LoVo (cell line): Measurements from ENCODE around the gene DAZAP2.
"Not testable (repeated sequence)": the region's sequence is repeated elsewhere in the genome, so short reads cannot be mapped to it uniquely, and the experiment has no call there.

Source experiments
- DNase-seq: peaks from one replicate; pipeline ENCODE4 v3.0.0-alpha.2; 2016; ENCODE audit warnings: low spot score

Gene DAZAP2

DNA sequence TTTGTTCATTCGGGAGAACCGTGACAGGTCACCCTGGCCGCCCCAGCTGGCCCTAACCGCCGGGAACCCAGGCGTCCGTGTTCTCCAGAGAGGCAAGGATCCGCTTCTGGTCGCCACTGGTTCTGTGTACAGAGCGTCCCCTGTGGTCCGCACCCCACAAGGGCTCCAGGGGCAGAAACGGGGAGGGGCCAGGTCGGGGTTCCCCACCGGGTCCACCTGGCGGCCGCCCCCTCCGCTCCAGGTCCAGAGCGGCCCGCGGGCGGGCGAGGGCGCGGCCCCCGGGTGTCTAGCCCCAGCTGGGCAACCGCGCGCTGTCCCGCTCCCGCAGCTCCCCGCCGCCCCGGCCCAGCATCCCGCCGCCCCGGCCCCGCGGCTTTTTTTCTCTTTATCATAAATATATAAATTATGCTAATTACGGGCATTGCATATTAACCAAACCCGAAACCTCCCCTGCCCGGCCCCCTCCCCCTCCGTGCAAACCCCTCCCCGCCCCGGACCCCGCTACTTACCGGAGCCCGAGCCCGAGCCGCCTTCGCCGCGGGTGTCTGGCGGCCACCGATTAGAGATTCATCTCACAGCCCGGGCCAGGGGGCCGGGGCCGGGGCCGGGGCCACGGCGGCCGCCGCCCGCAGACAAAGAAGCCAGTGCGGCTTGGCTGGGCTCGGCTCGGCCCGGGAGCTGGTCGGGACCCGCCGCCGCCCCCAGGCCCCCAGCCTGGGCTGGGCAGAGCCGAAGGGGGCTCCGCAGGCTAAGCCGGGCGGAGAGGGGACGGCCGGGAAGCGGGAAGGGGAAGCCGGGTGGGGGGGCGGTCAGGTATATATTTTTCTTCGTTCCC is 21.3 kb upstream of the DAZAP2 start:
- DNase-seq: peak; percentile 34

DNA sequence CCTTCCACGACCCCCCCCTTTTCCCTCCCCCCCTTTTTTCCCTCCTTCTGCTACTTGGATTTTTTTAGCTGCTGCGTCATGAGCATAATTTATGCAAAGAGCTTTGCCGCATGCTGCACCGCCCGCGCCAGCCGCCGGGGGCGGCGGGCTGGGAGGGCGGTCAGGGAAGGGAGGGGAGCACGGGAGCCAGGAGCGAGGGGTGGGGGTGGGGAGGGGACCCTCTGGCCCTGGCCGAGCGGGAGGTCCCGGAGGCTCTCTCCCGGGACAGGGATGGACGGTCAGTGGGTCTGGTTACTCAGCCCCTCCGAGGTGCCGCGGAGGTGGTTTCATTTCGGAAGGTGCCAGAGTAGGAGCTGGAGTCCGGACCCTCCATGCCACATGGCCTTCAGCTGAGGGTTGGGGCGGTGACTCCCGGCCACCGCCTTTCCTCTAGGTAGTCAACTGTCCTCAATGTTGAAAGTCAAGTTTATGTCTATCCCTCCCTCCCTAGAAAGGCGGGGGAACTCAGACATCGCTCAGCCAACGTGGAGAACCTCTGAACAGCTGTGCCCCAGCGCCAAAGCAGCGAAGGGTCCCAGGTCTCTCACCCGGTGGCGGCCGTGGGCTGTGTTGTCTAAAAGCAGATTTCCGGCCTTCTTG is 20.5 kb upstream of the DAZAP2 start, which contains the start of gene POU6F1:
Gene POU6F1, minus strand, starts transcription at position 95 of the 639 bp plus-strand sequence. CDS start 11,226 bp downstream, outside the sequence.
- DNase-seq: peak; percentile 87

DNA sequence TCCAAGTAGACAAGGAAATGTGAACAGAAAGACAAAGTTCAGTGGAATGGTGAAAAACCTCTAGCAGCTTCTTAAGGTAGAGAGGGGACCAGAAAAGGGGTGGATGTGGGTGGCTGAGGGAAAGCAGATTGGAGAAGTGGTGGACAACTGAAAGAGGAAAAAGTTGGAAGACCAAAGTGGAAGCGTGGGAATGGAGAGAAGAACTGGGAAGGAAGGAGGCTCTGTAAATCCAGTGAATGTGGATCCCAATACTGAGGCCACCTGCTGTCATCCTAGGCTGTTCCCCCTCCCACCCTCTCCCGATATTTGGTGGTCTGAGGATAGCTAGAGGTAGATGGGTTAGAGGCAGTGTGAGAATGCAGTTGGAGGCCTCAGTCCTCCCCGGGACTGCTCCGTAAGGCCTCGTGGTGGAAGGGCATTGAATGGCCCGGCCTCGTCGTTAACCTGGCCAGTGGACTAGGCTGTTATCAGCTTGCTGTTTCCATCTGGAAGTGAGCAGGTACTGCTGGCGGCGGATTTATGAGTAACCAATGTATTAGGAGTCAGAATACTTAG is 19.9 kb upstream of the DAZAP2 start:
- peak; percentile 61 for DNase-seq

GRCh38 chr12:51219322-51219721 is 19.3 kb upstream of the DAZAP2 start:
- no peak for DNase-seq

- DNase-seq: not testable (repeated sequence)
Observed at GRCh38 chr12:51219857-51220256, 18.8 kb upstream of the DAZAP2 start.

DNA sequence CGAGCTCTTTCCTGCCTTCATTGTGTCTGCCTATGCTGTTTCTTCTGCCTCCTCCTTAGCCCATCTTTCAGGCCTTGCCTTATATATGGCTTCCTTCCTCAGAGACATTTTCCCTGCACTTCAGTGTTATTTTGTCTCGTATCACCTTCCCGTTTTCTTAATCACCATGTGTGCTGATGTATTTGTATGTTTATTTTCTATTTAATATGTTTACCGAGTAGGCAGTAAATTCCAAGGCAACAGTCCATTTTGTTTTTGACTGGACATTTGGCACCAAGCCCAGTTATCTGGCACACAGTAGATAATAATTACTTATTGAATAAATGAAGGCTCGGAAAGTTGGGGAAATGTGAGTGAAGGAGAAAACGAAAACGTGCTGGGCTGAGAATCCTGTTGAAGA is 16.2 kb upstream of the DAZAP2 start:
- DNase-seq: peak; percentile 53

DNA sequence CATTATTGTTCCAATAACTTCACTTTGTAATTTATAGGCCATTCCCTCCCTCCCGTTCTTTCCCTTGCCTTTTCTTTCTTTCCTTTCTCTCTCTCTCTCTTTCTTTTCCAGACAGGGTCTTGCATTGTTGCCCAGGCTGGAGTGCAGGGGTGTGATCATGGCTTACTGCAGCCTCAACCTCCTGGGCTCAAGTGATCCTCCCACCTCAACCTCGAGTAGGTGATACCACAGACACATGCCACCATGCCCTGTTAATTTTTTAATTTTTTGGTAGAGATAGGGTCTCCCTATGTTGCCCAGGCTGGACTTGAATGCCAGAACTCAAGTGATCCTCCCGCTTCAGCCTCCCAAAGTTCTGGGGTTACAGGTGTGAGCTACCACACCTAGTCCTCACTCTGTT is 14.0 kb upstream of the DAZAP2 start:
- no peak for DNase-seq

GRCh38 chr12:51225234-51225633 is 13.4 kb upstream of the DAZAP2 start:
- DNase-seq: no peak

- no peak for DNase-seq
Observed at GRCh38 chr12:51225771-51226170, 12.9 kb upstream of the DAZAP2 start.

GRCh38 chr12:51227112-51227511 is 11.5 kb upstream of the DAZAP2 start:
- not testable (repeated sequence) for DNase-seq

DNA sequence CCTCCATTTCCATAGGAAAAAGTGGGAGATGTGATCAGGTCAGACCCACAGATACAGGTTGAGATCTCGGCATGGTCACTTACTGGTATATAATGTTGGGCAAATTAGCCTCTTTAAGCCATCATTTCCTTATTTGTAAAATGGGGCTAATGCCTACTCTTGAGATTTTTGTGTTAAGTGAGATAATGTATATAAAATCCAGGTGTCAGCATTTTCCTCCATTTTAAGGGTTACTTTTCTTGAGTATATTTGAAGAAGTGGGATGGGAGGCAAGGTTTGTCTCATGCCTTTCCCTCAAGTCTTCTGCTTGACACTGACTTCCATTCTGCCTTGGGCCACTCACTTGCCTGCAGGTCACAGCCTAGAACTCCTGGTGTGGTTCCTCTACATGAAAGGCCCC is 10.7 kb upstream of the DAZAP2 start:
- no peak for DNase-seq

GRCh38 chr12:51229116-51229809 is 9.4 kb upstream of the DAZAP2 start:
- no peak for DNase-seq

DNA sequence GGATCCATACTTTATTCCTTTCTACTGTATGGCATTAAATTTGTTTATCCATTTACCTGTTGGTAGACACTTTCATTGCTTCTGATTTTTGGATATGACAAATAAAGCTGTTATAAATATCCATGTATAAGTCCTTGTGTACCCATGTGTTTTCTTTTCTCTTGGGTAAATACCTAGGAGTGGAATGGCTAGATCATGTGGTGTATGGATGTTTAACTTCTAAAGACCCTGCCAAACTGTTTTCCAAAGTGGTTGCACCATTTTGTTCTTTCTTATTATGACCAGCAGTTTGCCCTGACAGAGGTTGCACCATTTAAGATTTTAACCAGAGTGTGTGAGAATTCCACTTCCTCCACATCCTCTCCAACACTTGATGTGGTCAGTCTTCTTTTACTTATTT is 6.0 kb upstream of the DAZAP2 start:
- no peak for DNase-seq

- DNase-seq: no peak
Observed at GRCh38 chr12:51234530-51234929, 4.1 kb upstream of the DAZAP2 start.

- no peak for DNase-seq
Observed at GRCh38 chr12:51238037-51238509, 553 bp upstream of the DAZAP2 start.

GRCh38 chr12:51240971-51241370 is 2.3 kb downstream of the DAZAP2 start:
- DNase-seq: no peak

DNA sequence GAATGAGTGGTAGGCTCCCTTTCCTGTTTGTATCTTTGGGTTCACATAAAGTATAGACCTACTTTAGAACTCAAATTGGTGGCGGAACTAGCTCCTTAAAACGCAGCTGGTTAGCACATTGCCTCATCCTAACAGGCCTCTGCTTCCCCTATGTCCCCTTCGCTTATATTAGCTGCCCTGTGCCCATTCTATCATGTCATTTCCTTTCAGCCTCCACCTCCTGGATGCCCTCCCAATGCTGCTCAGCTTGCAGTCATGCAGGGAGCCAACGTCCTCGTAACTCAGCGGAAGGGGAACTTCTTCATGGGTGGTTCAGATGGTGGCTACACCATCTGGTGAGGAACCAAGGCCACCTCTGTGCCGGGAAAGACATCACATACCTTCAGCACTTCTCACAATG is 3.5 kb downstream of the DAZAP2 start:
- DNase-seq: no peak

- no peak for DNase-seq
Observed at GRCh38 chr12:51242876-51243275, 4.2 kb downstream of the DAZAP2 start.

DNA sequence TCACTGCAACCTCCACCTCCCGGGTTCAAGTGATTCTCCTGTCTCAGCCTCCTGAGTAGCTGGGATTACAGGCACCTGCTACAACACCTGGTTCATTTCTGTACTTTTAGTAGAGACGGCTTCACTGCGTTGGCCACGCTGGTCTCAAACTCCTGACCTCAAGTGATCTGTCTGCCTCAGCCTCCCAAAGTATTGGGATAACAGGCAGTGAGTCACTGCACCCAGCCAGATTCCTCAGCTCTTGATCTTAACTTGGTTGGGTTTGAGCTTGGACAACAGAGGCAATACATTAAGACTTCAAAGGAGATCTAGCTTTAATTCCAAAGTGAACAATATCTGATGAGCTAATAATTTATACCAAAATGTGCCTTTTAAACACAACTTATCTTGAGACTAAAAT is 5.6 kb downstream of the DAZAP2 start:
- DNase-seq: no peak

GRCh38 chr12:51245476-51246253 is 7.0 kb downstream of the DAZAP2 start:
- DNase-seq: no peak

GRCh38 chr12:51246254-51246853 is 7.7 kb downstream of the DAZAP2 start:
- DNase-seq: no peak
